Aorta (tissue), 5 donors: Measurements from ENCODE around the gene NPAS3. TPM values are rescaled to one million over a fixed set of nuclear protein-coding genes. Genes with fewer than 3 reads are reported as not detected.

Source experiments
- ATAC-seq: fragments of 200-7000 bp; cut with Tn5 transposase; one replicate; pipeline ENCODE4 v1.9.1; 2022; ENCODE audit warnings: moderate library complexity; ENCODE audit not compliant: low FRiP score
- DNase-seq, 2 donors: peaks; one replicate each; pipeline ENCODE4 v3.0.0-alpha.2; 2020
- H3K27ac ChIP-seq, 2 donors: one replicate each; pipeline ENCODE4 v1.5.1; 2013; ENCODE audit warnings: low read length in 2 of 2, mild to moderate bottlenecking in 2 of 2, moderate library complexity in 2 of 2, control low read depth in 1 of 2, inconsistent platforms in 1 of 2, low read depth in 1 of 2
- H3K27me3 ChIP-seq, 2 donors: one replicate each; pipeline ENCODE4 v1.6.1; 2013; ENCODE audit warnings: control low read depth in 1 of 2, low read length in 1 of 2, mild to moderate bottlenecking in 1 of 2, moderate library complexity in 1 of 2; ENCODE audit not compliant: insufficient read depth in 2 of 2, control insufficient read depth in 1 of 2
- H3K36me3 ChIP-seq, 2 donors: one replicate each; pipeline ENCODE4 v1.6.1; 2013; ENCODE audit warnings: control low read depth in 1 of 2, low read length in 1 of 2, mild to moderate bottlenecking in 1 of 2; ENCODE audit not compliant: insufficient read depth in 2 of 2, control insufficient read depth in 1 of 2
- H3K4me1 ChIP-seq, 2 donors: one replicate each; pipeline ENCODE4 v1.6.1; 2013; ENCODE audit warnings: low read length in 2 of 2, control low read depth in 1 of 2, mild to moderate bottlenecking in 1 of 2, moderate library complexity in 1 of 2; ENCODE audit not compliant: insufficient read depth in 2 of 2, control insufficient read depth in 1 of 2
- H3K4me3 ChIP-seq, 2 donors: one replicate each; pipeline ENCODE4 v1.5.1; 2013; ENCODE audit warnings: low read length in 2 of 2, control low read depth in 1 of 2, mild to moderate bottlenecking in 1 of 2
- H3K9me3 ChIP-seq: one replicate; pipeline ENCODE4 v1.6.1; 2013; ENCODE audit warnings: mild to moderate bottlenecking, low read length; ENCODE audit not compliant: control insufficient read depth
- WGBS, 2 donors: extraction: QIAGEN DNeasy Blood & Tissue Kit; methylation state at CpG; one replicate each; pipeline ENCODE4 v1.1.7; 2013; 5-methylcytosine and 5-hydroxymethylcytosine counted together
- intact Hi-C, 2 donors: fragments of 100-400 bp; cut with DNase I; formaldehyde crosslinking; loops; one replicate each; pipeline versions ENCODE4 v1.14.2 to v1.15.0; 2022
- polyA plus RNA-seq, 2 donors: library from polyadenylated mRNA; stranded (reverse); fragments of 200-250 nt; gene quantifications; one replicate each; pipeline ENCODE4 v1.2.3, GENCODE V29; 2013
- total RNA-seq, 2 donors: library from RNA; stranded (reverse); fragmentation: NEBNext Ultra II Directional; extraction: Animal tissue kit (Norgen Biotek cat#: 25700); gene quantifications; one replicate each; pipeline ENCODE4 v1.2.1, GENCODE V29; 2021
- donor health status: healthy with polysubstance abuse.
- donor health status: Bipolar disorder and iron deficiency.
- donor health status: DM: no; HTN: no; CAD: no.
- donor health status: DM: no; HTN: no; CAD: no.
- donor health status: DM: yes; HTN: yes; CAD: no.

Gene NPAS3
- total and polyA plus RNA-seq, 4 donors, result 0.13 to 4.3 (median 0.50) TPM

GRCh38 chr14:33793398-33794110, 854.9 kb downstream of the NPAS3 start:
- H3K27ac ChIP-seq, result no peak overlapping the region
- whole genome bisulfite sequencing, 2 donors, result 20 to 26% methylated on average over 11 of the region's 11 CpGs
- no peaks in the 10 kb centered on the region for H3K9me3 ChIP-seq
- no peaks in the 10 kb centered on the region for H3K36me3 ChIP-seq
- intact Hi-C loops, result loop anchor here (5.0 to 10.0 kb wide), 2 partner anchors 859 to 1216 kb away; partner anchors contain the start of gene NPAS3 (in 1 of the 2)
- H3K4me1 ChIP-seq, result no peaks in the 10 kb centered on the region
- peak overlapping the region in 1 of 2 donors; percentile 65 for H3K4me3 ChIP-seq
- H3K27me3 ChIP-seq, result no peaks in the 10 kb centered on the region
- DNase-seq (no peak), ATAC-seq (no peak)

- DNase-seq (no peak), ATAC-seq (no peak)
- Histone ChIP-seq H3K4me3 (no peak overlapping the region), H3K27ac (no peak overlapping the region), H3K9me3 (no peaks in the 10 kb centered on the region), H3K36me3 (no peaks in the 10 kb centered on the region), H3K4me1 (no peaks in the 10 kb centered on the region), H3K27me3 (no peaks in the 10 kb centered on the region)
- intact Hi-C loops, result loop anchor here (5.0 to 10.0 kb wide), 2 partner anchors 860 to 1218 kb away; partner anchors contain the start of gene NPAS3 (in 1 of the 2)
- 22 to 23% methylated on average over 1 of the region's 1 CpG for WGBS, 2 donors
Observed at GRCh38 chr14:33794791-33795305, 856.2 kb downstream of the NPAS3 start.

GRCh38 chr14:33796356-33796755, 857.7 kb downstream of the NPAS3 start:
- WGBS, 2 donors, result 83 to 85% methylated on average over 3 of the region's 3 CpGs
- Histone ChIP-seq H3K4me3 (no peak overlapping the region), H3K27me3 (no peaks in the 10 kb centered on the region), H3K4me1 (no peaks in the 10 kb centered on the region), H3K27ac (no peak overlapping the region), H3K9me3 (no peaks in the 10 kb centered on the region), H3K36me3 (no peaks in the 10 kb centered on the region)
- no peak for DNase-seq
- intact Hi-C loops, result loop anchor here in 1 of 2 donors (10.0 kb wide), 1 partner anchor 862 kb away; the partner anchor contains the start of gene NPAS3
- ATAC-seq, result no peak

- H3K27me3 ChIP-seq, result no peaks in the 10 kb centered on the region
- 22 to 29% methylated on average over 86 to 100 of the region's 100 CpGs for WGBS, 2 donors
- ATAC-seq (peak; percentile 33), DNase-seq (peak in 1 of 2 donors; percentile 49)
- intact Hi-C loops, result loop anchor here in 1 of 2 donors (10.0 kb wide), 1 partner anchor 865 kb away; the partner anchor contains the start of gene NPAS3
- no peaks in the 10 kb centered on the region for H3K4me1 ChIP-seq
- H3K36me3 ChIP-seq, result no peaks in the 10 kb centered on the region
- no peak overlapping the region for H3K27ac ChIP-seq
- no peaks in the 10 kb centered on the region for H3K9me3 ChIP-seq
- H3K4me3 ChIP-seq, result peak overlapping the region in 1 of 2 donors; percentile 2
Observed at GRCh38 chr14:33799705-33800570, 861.3 kb downstream of the NPAS3 start.

- Histone ChIP-seq H3K4me3 (no peak overlapping the region), H3K4me1 (no peaks in the 10 kb centered on the region), H3K36me3 (no peaks in the 10 kb centered on the region), H3K9me3 (no peaks in the 10 kb centered on the region), H3K27ac (no peak overlapping the region), H3K27me3 (no peaks in the 10 kb centered on the region)
- ATAC-seq (no peak), DNase-seq (no peak)
- intact Hi-C loops, result no loop called here
- 37 to 41% methylated on average over 45 of the region's 45 CpGs for WGBS, 2 donors
Observed at GRCh38 chr14:33800735-33801163, 862.1 kb downstream of the NPAS3 start.

- Histone ChIP-seq H3K36me3 (no peaks in the 10 kb centered on the region), H3K4me3 (no peak overlapping the region), H3K27me3 (no peaks in the 10 kb centered on the region), H3K27ac (no peak overlapping the region), H3K9me3 (no peaks in the 10 kb centered on the region), H3K4me1 (no peaks in the 10 kb centered on the region)
- intact Hi-C loops, result no loop called here
- ATAC-seq, result no peak
- DNase-seq, result no peak
- 86 to 89% methylated on average over 2 of the region's 2 CpGs for WGBS, 2 donors
Observed at GRCh38 chr14:33802737-33803136, 864.1 kb downstream of the NPAS3 start.

GRCh38 chr14:33805593-33805992, 866.9 kb downstream of the NPAS3 start:
- H3K27ac ChIP-seq, result no peak overlapping the region
- H3K9me3 ChIP-seq, result no peaks in the 10 kb centered on the region
- H3K27me3 ChIP-seq, result no peaks in the 10 kb centered on the region
- intact Hi-C loops, result no loop called here
- H3K4me1 ChIP-seq, result no peaks in the 10 kb centered on the region
- H3K36me3 ChIP-seq, result no peaks in the 10 kb centered on the region
- no peak overlapping the region for H3K4me3 ChIP-seq
- ATAC-seq (no peak), DNase-seq (no peak)
- WGBS, 2 donors, result 27 to 65% methylated on average over 2 of the region's 2 CpGs

- DNase-seq (no peak), ATAC-seq (no peak)
- Histone ChIP-seq H3K36me3 (no peaks in the 10 kb centered on the region), H3K27ac (no peak overlapping the region), H3K27me3 (no peaks in the 10 kb centered on the region), H3K9me3 (no peaks in the 10 kb centered on the region), H3K4me3 (no peak overlapping the region), H3K4me1 (no peaks in the 10 kb centered on the region)
- intact Hi-C loops, result no loop called here
- 89 to 91% methylated on average over 2 of the region's 2 CpGs for WGBS, 2 donors
Observed at GRCh38 chr14:33806905-33807304, 868.2 kb downstream of the NPAS3 start.
